Left ventricle myocardium inferior (tissue), 1 donor: ENCODE results near the gene NOB1. TPM values are rescaled to one million over a fixed set of nuclear protein-coding genes. Genes with fewer than 3 reads are reported as not detected.

Experiments used
- DNase-seq: peaks from one replicate; pipeline ENCODE4 v3.0.0-alpha.2; 2020
- H3K27ac ChIP-seq: fragments of 200-600 bp; replicated peaks from 2 replicates; pipeline ENCODE4 v1.8.0; 2021
- H3K27me3 ChIP-seq: fragments of 200-600 bp; 2 replicates; pipeline ENCODE4 v1.8.0; 2021; ENCODE audit warnings: low read depth
- H3K36me3 ChIP-seq: fragments of 200-600 bp; 2 replicates; pipeline ENCODE4 v1.8.0; 2021
- H3K4me1 ChIP-seq: fragments of 200-600 bp; 2 replicates; pipeline ENCODE4 v1.8.0; 2021
- H3K4me3 ChIP-seq: fragments of 200-600 bp; 2 replicates; pipeline ENCODE4 v1.8.0; 2021; ENCODE audit warnings: mild to moderate bottlenecking, moderate library complexity
- H3K9me3 ChIP-seq: fragments of 200-600 bp; replicated peaks from 2 replicates; pipeline ENCODE4 v1.8.0; 2021
- intact Hi-C: fragments of 100-400 bp; cut with micrococcal nuclease; formaldehyde crosslinking; loops from one replicate; pipeline ENCODE4 v1.11.0; 2022
- long read RNA-seq: library from polyadenylated mRNA; unstranded; transcript quantifications from one replicate; pipeline ENCODE4 v2.0.0, GENCODE V29; 2021
- total RNA-seq: library from RNA; stranded (reverse); fragmentation: NEBNext Ultra II Directional; extraction: Animal tissue kit (Norgen Biotek cat#: 25700); gene quantifications from one replicate; pipeline ENCODE4 v1.2.1, GENCODE V29; 2021
- TF ChIP-seq, protein P1 (sequence below): fragments of 200-600 bp; IDR thresholded peaks from 2 replicates; pipeline ENCODE4 v1.8.0; 2021; ENCODE audit warnings: antibody characterized with exemption, mild to moderate bottlenecking, borderline replicate concordance
- donor health status: DM: no; HTN: yes; CAD: no; lungs with severe emphysema.

The NOB1 gene
- 14.7 TPM for total RNA-seq
- long read RNA-seq, transcript NOB1-201 (9 exons, 1,734 nt) = major isoform, 13 of 19 reads
- long read RNA-seq, partial matches to known transcripts = 3 of 19 reads
- long read RNA-seq, other reads (novel, unspliced or antisense) = 3 of 19 reads

DNA sequence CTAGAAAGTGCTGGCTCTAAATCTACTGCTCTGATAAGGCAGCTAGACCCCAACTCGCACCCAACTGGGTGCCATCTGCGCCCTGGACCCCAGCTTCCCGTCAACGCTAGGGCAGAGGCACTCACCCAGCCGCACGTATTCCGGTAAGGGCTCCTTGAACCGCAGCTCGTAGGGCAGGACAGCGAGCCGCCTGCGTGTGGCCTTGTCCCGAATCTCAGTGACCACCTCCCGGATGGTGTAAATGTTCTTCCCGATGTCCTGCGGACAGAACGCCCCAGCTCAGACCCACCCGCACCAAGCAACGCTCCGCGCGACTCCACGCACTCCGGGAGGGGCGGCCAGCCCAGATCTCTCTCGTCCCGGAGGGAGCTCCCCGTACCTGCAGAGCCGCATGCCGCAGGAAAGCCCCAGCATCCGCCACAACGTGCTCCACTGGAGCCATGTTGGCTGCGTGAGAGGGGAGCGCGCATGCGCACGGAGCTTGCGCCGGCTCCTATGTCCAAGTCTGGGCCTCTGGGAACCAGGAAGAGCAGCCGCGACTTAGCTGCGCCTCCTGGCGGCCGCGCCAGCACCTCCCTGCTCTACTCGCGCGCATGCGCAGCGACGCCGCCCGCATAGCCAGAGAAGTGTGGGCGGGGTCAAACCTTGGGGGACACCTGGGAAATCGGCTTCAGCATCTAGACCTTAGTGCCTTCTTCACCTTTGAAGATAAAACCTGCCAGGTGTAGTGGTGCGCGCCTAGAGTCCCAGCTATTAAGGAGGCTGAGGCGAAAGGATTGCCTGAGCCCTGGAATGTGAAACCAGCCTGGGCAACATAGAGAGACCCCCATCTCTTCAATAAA is at the start of gene NOB1:
Gene NOB1, minus strand, starts transcription at position 458 of the 842 bp plus-strand sequence. Its CDS starts 16 bp downstream, at position 442.
- peak; percentile 95 for DNase-seq
- peaks cover 31% of the 10 kb centered on the region for H3K36me3 ChIP-seq
- H3K9me3 ChIP-seq = no peaks in the 10 kb centered on the region
- intact Hi-C loops = loop anchor here (5.0 kb wide), 1 partner anchor 42 kb away; no protein-coding TSS in a partner anchor
- peak within 1 kb of the TSS; percentile 79 for H3K27ac ChIP-seq
- no peaks in the 10 kb centered on the region for H3K27me3 ChIP-seq
- TF ChIP-seq, protein P1, sequence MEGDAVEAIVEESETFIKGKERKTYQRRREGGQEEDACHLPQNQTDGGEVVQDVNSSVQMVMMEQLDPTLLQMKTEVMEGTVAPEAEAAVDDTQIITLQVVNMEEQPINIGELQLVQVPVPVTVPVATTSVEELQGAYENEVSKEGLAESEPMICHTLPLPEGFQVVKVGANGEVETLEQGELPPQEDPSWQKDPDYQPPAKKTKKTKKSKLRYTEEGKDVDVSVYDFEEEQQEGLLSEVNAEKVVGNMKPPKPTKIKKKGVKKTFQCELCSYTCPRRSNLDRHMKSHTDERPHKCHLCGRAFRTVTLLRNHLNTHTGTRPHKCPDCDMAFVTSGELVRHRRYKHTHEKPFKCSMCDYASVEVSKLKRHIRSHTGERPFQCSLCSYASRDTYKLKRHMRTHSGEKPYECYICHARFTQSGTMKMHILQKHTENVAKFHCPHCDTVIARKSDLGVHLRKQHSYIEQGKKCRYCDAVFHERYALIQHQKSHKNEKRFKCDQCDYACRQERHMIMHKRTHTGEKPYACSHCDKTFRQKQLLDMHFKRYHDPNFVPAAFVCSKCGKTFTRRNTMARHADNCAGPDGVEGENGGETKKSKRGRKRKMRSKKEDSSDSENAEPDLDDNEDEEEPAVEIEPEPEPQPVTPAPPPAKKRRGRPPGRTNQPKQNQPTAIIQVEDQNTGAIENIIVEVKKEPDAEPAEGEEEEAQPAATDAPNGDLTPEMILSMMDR = peak; percentile 98
- H3K4me3 ChIP-seq = peak within 1 kb of the TSS; percentile 93
- H3K4me1 ChIP-seq = peaks cover 23% of the 10 kb centered on the region

DNA sequence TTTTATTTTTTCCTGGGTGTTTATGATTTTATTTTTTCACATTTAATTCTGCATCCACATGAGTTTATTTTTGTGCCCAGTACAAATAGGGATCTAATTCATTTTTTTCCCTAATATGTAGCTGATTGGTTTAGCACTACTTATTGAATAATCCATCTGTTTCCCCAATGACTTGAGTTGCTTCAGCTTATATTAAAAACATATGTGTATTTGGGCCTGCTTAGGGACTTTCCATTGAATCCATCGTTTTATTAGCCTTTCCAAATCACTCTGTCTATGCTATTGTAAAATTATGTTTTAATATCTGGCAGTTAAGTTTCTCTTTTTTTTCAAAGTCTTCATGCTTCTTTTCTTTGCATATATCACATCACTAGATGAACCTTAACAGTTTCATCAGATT is 49.6 kb upstream of the NOB1 start:
- Histone ChIP-seq H3K9me3 (no peaks in the 10 kb centered on the region), H3K4me1 (peaks cover 4% of the 10 kb centered on the region), H3K27ac (no peak overlapping the region), H3K36me3 (peaks cover 30% of the 10 kb centered on the region), H3K4me3 (no peak overlapping the region), H3K27me3 (no peaks in the 10 kb centered on the region)
- intact Hi-C loops = no loop called here
- no peak for DNase-seq
- TF ChIP-seq, protein P1 = no peak

DNA sequence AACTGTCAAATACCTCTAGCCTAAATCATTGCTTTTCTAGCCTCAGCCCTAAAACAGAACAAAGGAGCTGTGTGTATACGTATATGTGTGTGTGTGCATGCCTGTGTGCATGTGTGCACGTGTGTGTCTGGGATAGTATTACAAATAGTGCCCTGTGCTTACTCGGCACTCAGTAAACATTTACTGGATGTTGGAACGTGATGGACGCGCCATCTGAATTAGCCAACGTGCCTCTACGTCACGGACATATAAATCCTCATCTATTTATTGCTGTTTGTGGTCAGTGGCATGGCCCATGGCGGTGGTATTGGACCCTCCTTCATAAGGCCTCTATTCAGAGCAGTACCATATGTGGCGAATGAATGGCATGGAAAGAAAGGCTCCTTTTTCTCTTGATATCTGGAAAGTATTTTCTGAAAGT is 44.9 kb upstream of the NOB1 start:
- Histone ChIP-seq H3K4me3 (no peak overlapping the region), H3K9me3 (no peaks in the 10 kb centered on the region), H3K36me3 (peaks cover 23% of the 10 kb centered on the region), H3K4me1 (peaks cover 7% of the 10 kb centered on the region), H3K27me3 (no peaks in the 10 kb centered on the region), H3K27ac (no peak overlapping the region)
- TF ChIP-seq, protein P1 = no peak
- intact Hi-C loops = loop anchor here (5.0 to 10.0 kb wide), 2 partner anchors 55 to 128 kb away; no protein-coding TSS in a partner anchor
- DNase-seq = no peak

DNA sequence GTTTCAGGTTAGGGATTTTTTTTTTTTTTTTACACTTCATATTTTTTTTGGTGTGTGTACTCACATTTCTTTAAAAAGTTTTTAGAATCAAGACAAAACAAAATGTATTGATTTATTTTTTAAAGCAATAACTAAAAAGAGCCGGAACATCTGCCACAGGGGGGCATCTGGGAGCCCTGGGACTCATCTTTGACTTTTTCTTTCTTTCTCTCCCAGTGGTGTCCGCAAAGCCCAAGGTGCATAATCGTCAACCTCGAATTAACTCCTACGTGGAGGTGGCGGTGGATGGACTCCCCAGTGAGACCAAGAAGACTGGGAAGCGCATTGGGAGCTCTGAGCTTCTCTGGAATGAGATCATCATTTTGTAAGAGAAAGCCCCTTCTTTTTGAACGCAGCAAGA is 43.7 kb upstream of the NOB1 start:
- intact Hi-C loops = loop anchor here (5.0 to 10.0 kb wide), 2 partner anchors 56 to 129 kb away; no protein-coding TSS in a partner anchor
- peaks cover 20% of the 10 kb centered on the region for H3K36me3 ChIP-seq

More for the DNA sequence above, 43.7 kb upstream of the NOB1 start:
- TF ChIP-seq, protein P1 = peak; percentile 51
- Histone ChIP-seq H3K27me3 (no peaks in the 10 kb centered on the region), H3K27ac (no peak overlapping the region), H3K4me3 (peak overlapping the region; percentile 45), H3K9me3 (no peaks in the 10 kb centered on the region), H3K4me1 (peaks cover 7% of the 10 kb centered on the region)
- DNase-seq = no peak
